22Rv1 (cell line): Measurements from ENCODE around the gene CCDC88A.
"Not testable (repeated sequence)": the region's sequence is repeated elsewhere in the genome, so short reads cannot be mapped to it uniquely, and the experiment has no call there.

Experiments
- H3K27ac ChIP-seq: fragments of 450-650 bp; 2 replicates; pipeline ENCODE4 v1.5.1; 2017
- ZFX ChIP-seq: fragments of 450-650 bp; IDR thresholded peaks from 2 replicates; pipeline ENCODE4 v1.6.1; 2017; ENCODE audit warnings: antibody characterized with exemption, borderline replicate concordance
- TF ChIP-seq, protein P1 (sequence below): fragments of 450-650 bp; IDR thresholded peaks from 2 replicates; pipeline ENCODE4 v1.5.1; 2017; ENCODE audit warnings: mild to moderate bottlenecking

Gene CCDC88A

DNA sequence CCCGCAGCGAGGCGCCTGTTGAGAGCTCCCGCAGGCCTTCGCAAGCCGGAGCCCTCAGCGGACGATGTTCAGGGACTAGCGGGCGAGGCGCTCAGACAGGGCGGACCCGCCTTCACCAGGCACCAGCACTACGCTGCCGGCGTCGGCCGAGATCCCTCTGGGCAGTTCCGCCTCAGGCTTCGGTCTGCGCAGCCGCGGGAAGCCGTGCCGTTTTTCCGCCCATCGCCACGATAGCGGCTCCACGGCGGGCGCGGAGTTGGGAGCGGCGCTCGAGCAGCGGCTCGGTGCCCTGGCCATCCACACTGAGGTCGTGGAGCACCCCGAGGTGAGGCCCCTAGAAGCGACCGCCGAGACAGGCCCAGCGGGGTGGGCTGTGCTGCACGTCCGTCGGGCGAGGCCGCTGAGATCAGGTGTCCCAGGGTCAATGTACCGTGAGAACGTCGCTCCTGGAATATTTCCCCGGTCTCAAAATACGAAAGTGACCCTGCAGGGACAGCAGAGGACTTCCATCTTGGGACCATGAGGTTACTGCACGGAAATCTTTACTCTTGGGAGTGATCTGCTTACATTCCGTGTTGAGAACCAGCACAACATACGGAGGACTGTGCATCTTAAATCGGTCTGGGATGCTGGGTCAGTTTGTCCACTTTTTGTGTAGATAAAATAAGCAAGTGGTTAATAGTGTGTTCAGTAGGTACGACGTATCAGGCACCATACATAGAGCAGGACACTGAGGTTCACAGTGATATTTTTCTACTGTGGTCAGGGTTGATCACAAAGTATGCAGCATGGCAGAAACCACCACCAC is 137.3 kb downstream of the CCDC88A start:
- H3K27ac ChIP-seq = peak overlapping the region; percentile 76
- TF ChIP-seq ZFX = no peak
- TF ChIP-seq, protein P1, sequence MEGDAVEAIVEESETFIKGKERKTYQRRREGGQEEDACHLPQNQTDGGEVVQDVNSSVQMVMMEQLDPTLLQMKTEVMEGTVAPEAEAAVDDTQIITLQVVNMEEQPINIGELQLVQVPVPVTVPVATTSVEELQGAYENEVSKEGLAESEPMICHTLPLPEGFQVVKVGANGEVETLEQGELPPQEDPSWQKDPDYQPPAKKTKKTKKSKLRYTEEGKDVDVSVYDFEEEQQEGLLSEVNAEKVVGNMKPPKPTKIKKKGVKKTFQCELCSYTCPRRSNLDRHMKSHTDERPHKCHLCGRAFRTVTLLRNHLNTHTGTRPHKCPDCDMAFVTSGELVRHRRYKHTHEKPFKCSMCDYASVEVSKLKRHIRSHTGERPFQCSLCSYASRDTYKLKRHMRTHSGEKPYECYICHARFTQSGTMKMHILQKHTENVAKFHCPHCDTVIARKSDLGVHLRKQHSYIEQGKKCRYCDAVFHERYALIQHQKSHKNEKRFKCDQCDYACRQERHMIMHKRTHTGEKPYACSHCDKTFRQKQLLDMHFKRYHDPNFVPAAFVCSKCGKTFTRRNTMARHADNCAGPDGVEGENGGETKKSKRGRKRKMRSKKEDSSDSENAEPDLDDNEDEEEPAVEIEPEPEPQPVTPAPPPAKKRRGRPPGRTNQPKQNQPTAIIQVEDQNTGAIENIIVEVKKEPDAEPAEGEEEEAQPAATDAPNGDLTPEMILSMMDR = no peak

DNA sequence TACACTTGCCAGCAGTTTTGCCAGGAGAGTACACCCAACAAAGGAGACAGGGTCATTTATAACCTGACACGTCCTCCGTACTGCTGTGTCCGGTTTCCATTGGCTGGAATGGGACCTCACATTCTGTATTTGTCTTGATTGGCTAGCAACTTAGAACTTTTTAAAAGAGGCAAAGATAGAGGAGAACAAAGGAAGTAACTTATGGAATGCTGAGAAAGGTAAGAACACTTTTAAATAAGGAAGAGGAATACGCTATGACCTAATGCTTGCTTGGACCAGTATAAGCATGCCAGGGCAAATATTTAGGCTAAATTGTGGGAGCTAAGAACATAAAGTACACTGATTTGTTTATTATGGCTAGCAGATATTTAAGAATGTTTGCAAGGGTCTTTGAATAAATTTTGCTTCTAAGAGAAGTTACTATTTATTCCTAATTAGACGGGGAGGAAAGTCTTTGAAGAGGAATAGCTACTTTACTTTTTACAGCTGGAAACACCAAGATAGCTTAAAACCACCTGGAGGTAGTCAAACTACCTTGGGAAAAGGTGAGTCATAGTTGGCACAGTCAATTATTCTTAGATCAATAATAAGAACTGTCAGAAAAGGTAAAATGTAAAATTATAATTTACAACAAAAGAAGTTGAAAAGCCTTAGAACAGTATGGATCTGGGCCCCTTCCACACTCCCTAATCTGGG is 138.7 kb downstream of the CCDC88A start:
- not testable (repeated sequence) for H3K27ac ChIP-seq

DNA sequence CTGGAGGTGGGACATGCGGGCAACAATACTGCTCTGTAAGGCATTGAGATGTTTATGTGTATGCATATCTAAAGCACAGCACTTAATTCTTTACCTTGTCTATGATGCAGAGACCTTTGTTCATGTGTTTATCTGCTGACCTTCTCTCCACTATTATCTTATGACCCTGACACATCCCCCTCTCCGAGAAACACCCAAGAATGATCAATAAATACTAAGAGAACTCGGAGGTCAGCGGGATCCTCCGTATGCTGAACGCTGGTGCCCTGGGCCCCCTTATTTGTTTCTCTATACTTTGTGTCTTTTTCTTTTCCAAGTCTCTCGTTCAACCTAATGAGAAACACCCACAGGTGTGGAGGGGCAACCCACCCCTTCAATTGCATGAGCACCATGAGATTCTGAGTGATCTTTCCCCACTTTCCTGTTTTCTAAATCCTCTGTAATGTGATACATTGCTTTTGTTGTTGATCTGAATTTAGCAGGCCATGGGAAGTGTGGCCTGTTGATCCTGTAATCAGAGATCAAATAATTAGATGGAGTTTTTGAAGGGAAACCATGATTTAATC is 139.7 kb downstream of the CCDC88A start:
- not testable (repeated sequence) for H3K27ac ChIP-seq

DNA sequence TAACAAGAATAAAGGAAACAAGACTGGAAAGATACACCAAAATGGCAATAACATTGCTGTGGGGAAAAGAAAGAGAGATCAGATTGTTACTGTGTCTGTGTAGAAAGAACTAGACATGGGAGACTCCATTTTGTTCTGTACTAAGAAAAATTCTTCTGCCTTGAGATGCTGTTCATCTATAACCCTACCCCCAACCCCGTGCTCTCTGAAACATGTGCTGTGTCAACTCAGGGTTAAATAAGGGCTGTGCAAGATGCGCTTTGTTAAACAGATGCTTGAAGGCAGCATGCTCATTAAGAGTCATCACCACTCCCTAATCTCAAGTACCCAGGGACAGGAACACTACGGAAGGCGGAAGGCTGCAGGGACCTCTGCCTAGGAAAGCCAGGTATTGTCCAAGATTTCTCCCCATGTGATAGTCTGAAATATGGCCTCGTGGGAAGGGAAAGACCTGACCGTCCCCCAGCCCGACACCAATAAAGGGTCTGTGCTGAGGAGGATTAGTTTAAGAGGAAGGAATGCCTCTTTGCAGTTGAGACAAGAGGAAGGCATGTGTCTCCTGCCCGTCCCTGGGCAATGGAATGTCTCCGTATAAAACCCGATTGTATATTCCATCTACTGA is 140.3 kb downstream of the CCDC88A start:
- H3K27ac ChIP-seq = not testable (repeated sequence)

DNA sequence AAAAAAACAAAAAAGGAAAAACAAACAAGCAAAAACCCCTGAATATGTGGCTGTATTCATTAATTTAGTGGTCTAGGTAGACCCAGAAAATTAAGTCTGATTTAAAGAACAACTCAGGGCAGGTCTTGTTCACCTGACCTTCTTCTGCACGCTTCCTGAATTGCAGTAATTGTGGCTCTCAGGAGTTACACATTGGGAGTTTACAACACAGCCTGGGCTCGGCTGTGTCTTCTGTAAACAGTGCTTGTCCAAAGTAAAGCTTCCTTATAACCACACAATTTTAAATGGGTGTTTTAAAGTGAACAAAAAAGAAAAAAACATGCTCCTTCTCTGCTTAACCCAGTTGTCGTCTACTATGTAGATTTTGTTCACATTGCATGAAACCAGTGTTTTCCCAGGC is 142.3 kb downstream of the CCDC88A start:
- no peak for TF ChIP-seq ZFX
- TF ChIP-seq, protein P1 = no peak
- H3K27ac ChIP-seq = no peak overlapping the region

DNA sequence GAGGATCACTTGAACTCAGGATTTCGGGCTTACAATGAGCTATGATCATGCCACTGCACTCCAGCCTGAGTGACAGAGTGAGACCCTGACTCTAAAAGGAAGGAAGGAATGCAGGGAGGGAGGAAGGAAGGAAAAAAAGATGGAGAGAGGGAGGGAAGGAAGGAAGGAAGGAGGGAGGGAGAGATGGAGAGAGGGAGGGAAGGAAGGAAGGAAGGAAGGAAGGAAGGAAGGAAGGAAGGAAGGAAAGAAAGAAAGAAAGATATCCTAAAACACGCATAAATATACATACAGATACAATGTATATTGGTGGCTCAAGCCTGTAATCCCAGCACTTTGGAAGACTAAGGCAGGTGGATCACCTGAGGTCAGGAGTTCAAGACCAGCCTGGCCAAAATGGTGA is 145.3 kb downstream of the CCDC88A start:
- H3K27ac ChIP-seq = not testable (repeated sequence)

DNA sequence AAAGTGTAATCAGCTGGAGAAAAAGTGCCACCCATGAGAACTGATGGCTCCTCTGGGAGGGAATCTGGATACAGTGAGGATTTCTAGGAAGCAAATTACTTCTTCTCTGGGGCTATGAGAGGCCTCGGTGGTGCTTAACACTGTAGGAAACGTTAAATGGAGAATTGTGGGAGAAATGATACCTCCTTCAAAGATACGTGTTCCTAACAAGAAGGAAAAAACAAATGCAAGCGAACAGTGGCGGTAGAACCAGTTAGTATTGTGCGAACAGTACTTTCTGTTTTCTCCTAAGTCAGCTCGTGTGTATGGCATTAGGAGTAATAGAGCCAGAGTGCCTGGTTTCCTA is 150.0 kb downstream of the CCDC88A start:
- no peak for TF ChIP-seq ZFX
- TF ChIP-seq, protein P1 = no peak
- peak overlapping the region; percentile 87 for H3K27ac ChIP-seq

DNA sequence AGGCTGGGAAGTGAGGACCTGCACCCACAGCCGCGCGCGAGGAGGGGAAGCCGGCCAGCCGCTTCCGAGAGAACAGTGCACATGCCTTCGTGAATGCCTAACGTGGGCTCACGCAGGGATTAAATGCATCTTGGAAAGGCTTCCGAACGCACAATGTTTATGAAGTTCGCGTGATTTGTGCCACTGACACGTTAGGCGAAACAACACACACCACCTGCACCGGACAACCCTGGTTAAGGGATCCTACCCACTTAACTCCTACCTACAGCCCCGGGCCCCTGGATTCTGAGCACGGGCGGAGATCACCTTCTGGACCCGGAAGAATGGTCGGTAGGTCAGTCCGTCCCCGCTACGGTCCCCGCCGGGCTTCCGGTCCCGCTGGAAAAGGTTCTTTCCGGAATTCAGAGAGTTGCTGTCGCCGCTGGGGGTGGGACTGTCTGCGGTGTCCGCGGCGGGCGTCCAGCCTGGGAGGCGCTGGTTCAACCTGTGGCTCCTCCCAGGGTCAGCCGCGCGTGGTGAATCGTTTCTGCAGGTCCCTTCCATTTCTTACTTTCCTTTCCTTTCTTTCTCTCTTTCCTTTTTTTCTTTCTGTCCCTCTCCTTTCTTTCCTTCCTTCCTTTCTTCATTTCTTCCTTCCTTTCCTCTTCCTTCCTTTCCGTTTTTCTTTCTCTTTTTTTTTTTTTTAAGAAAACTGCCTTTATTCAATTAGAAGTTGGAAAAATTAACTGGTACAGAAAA is 150.6 kb downstream of the CCDC88A start, which contains the start of gene MTIF2:
MTIF2 (minus strand) TSS at position 325 of the 738 bp plus-strand sequence. CDS start 5,373 bp downstream, outside the sequence.
- TF ChIP-seq ZFX = no peak
- TF ChIP-seq, protein P1 = no peak

More for the DNA sequence above, 150.6 kb downstream of the CCDC88A start, which contains the start of gene MTIF2:
- H3K27ac ChIP-seq = peak within 1 kb of the TSS; percentile 87
